Left lung (tissue), 10 donors: Measurements from ENCODE around the gene ZSWIM8. TPM values are rescaled to one million over a fixed set of nuclear protein-coding genes. Genes with fewer than 3 reads are reported as not detected.
A peak's percentile ranks its signal among the peaks of the same experiment; 100 is the strongest.

Experiments
- ATAC-seq: fragments of 200-7000 bp; cut with Tn5 transposase; one replicate; pipeline ENCODE4 v1.9.1; 2020; ENCODE audit warnings: moderate library complexity
- DNase-seq, 4 donors: peaks; one replicate each; pipeline ENCODE4 v3.0.0-alpha.2; 2013 to 2020
- H3K27ac ChIP-seq, 2 donors: fragments of 200-600 bp; sonication (generic) in 1 of 2; one replicate each; pipeline versions ENCODE4 v1.5.0 to v1.8.0; 2020 to 2021
- H3K27me3 ChIP-seq, 2 donors: fragments of 200-600 bp; sonication (generic) in 1 of 2; one replicate each; pipeline versions ENCODE4 v1.5.0 to v1.8.0; 2020 to 2021
- H3K36me3 ChIP-seq, 2 donors: fragments of 200-600 bp; sonication (generic) in 1 of 2; one replicate each; pipeline versions ENCODE4 v1.5.0 to v1.8.0; 2020 to 2021
- H3K4me1 ChIP-seq, 2 donors: fragments of 200-600 bp; one replicate each; pipeline ENCODE4 v1.8.0; 2021
- H3K4me3 ChIP-seq, 2 donors: fragments of 200-600 bp; sonication (generic) in 1 of 2; one replicate each; pipeline versions ENCODE4 v1.5.0 to v1.8.0; 2020 to 2021; ENCODE audit warnings: mild to moderate bottlenecking in 1 of 2
- H3K9me3 ChIP-seq, 2 donors: fragments of 200-600 bp; sonication (generic) in 1 of 2; one replicate each; pipeline versions ENCODE4 v1.5.0 to v1.8.0; 2020 to 2021
- CTCF ChIP-seq, 2 donors: fragments of 200-600 bp; sonication (generic) in 1 of 2; IDR thresholded peaks; one replicate each; pipeline versions ENCODE4 v1.5.0 to v1.8.0; 2021; ENCODE audit warnings: antibody characterized with exemption in 2 of 2
- intact Hi-C, 2 donors: fragments of 100-400 bp; cut with DNase I; formaldehyde crosslinking; loops; one replicate each; pipeline versions ENCODE4 v1.11.2 to v1.14.2; 2022
- polyA plus RNA-seq, 6 donors: library from polyadenylated mRNA; unstranded; fragments of 120-200 nt; gene quantifications; one replicate each; pipeline ENCODE4 v1.2.1, GENCODE V29; 2013; ENCODE audit not compliant: insufficient read length in 6 of 6
- total RNA-seq, 2 donors: library from RNA; stranded (reverse); fragmentation: NEBNext Ultra II Directional; extraction: Animal tissue kit (Norgen Biotek cat#: 25700); gene quantifications; one replicate each; pipeline ENCODE4 v1.2.1, GENCODE V29; 2021
- donor health status: DM: no; HTN: yes; CAD: no.
- donor health status: DM: no; HTN: no; CAD: no.

The ZSWIM8 gene
- total and polyA plus RNA-seq, 8 donors, result 85.2 to 119 (median 96.4) TPM

- Histone ChIP-seq H3K27ac (no peak overlapping the region), H3K27me3 (no peaks in the 10 kb centered on the region), H3K4me1 (peaks cover 0 to 7% of the 10 kb centered on the region in 2 donors), H3K36me3 (peaks cover 7 to 97% of the 10 kb centered on the region in 2 donors), H3K4me3 (no peak overlapping the region), H3K9me3 (no peaks in the 10 kb centered on the region)
- intact Hi-C loops, result no loop called here
- DNase-seq (no peak), ATAC-seq (no peak)
- TF ChIP-seq CTCF (IDR thresholded peaks at IDR 0.05), result no peak
These were observed 22.1 kb upstream of the ZSWIM8 start for GRCh38 chr10:73763343-73763742.

GRCh38 chr10:73765066-73765465, 20.3 kb upstream of the ZSWIM8 start:
- Histone ChIP-seq H3K4me3 (no peak overlapping the region), H3K27me3 (no peaks in the 10 kb centered on the region)
- intact Hi-C loops, result no loop called here

GRCh38 chr10:73768881-73769280, 16.5 kb upstream of the ZSWIM8 start:
- intact Hi-C loops, result no loop called here
- no peaks in the 10 kb centered on the region for H3K9me3 ChIP-seq
- peaks cover 11 to 22% of the 10 kb centered on the region in 2 donors for H3K4me1 ChIP-seq
- TF ChIP-seq CTCF (IDR thresholded peaks at IDR 0.05), result no peak
- ATAC-seq (no peak), DNase-seq (no peak)
- H3K27me3 ChIP-seq, result no peaks in the 10 kb centered on the region
- peaks cover 3 to 80% of the 10 kb centered on the region in 2 donors for H3K36me3 ChIP-seq
- no peak overlapping the region for H3K27ac ChIP-seq
- H3K4me3 ChIP-seq, result no peak overlapping the region

More at GRCh38 chr10:73765066-73765465, 20.3 kb upstream of the ZSWIM8 start:
- TF ChIP-seq CTCF (IDR thresholded peaks at IDR 0.05), result no peak
- H3K4me1 ChIP-seq, result peaks cover 0 to 7% of the 10 kb centered on the region in 2 donors
- peaks cover 7 to 100% of the 10 kb centered on the region in 2 donors for H3K36me3 ChIP-seq
- no peaks in the 10 kb centered on the region for H3K9me3 ChIP-seq
- no peak for DNase-seq
- no peak overlapping the region for H3K27ac ChIP-seq
- no peak for ATAC-seq

GRCh38 chr10:73769396-73769795, 16.0 kb upstream of the ZSWIM8 start:
- Histone ChIP-seq H3K4me1 (peaks cover 16 to 27% of the 10 kb centered on the region in 2 donors), H3K27ac (no peak overlapping the region), H3K36me3 (peaks cover 3 to 75% of the 10 kb centered on the region in 2 donors), H3K4me3 (no peak overlapping the region), H3K27me3 (no peaks in the 10 kb centered on the region), H3K9me3 (no peaks in the 10 kb centered on the region)
- intact Hi-C loops, result no loop called here
- DNase-seq, result no peak
- no peak for TF ChIP-seq CTCF (IDR thresholded peaks at IDR 0.05)
- ATAC-seq, result no peak

GRCh38 chr10:73771722-73772280, 13.6 kb upstream of the ZSWIM8 start:
- Histone ChIP-seq H3K36me3 (peaks cover 3 to 68% of the 10 kb centered on the region in 2 donors), H3K4me3 (peak overlapping the region; percentile 77 to 87), H3K9me3 (no peaks in the 10 kb centered on the region), H3K4me1 (peaks cover 24 to 50% of the 10 kb centered on the region in 2 donors), H3K27me3 (no peaks in the 10 kb centered on the region), H3K27ac (peak overlapping the region; percentile 98)
- DNase-seq (peak in 3 of 4 donors; percentile 91 to 96 (median 94)), ATAC-seq (peak; percentile 1)
- TF ChIP-seq CTCF (IDR thresholded peaks at IDR 0.05), result no peak
- intact Hi-C loops, result no loop called here
